Panc1 (cell line): ENCODE results near the gene SLC49A4. TPM values are rescaled to one million over a fixed set of nuclear protein-coding genes. Genes with fewer than 3 reads are reported as not detected.

ENCODE experiments used
- ATAC-seq: fragments of 200-7000 bp; cut with Tn5 transposase; 2 replicates; pipeline ENCODE4 v1.9.1; 2020; ENCODE audit warnings: mild to moderate bottlenecking, moderate library complexity
- BruUV-seq: library from RNA; stranded (reverse); fragments of 400-500 nt; replicated peaks from 2 replicates; lab custom pipeline; 2021; lab: Mats Ljungman, UMichigan
- CTCF ChIA-PET: fragments of 300-600 bp; sonication (Branson Sonifier 250); formaldehyde crosslinking; loops from one replicate; lab custom pipeline; 2022; ENCODE audit warnings: antibody characterized with exemption; lab: Charles Lee
- POLR2A ChIA-PET: fragments of 300-600 bp; sonication (Branson Sonifier 250); formaldehyde crosslinking; loops from one replicate; lab custom pipeline; 2022; ENCODE audit warnings: antibody characterized with exemption; lab: Charles Lee
- DNase-seq: peaks from one replicate; pipeline ENCODE4 v3.0.0-alpha.2; 2010; ENCODE audit warnings: low read depth, low spot score
- H3K27ac ChIP-seq: 2 replicates; pipeline ENCODE4 v1.5.1; 2011; ENCODE audit warnings: mild to moderate bottlenecking, low read length, inconsistent platforms
- H3K27me3 ChIP-seq: fragments of 200-500 bp; sonication (Bioruptor generic); 2 replicates; pipeline ENCODE4 v1.6.0; 2014; ENCODE audit warnings: low read length, inconsistent platforms; ENCODE audit not compliant: control insufficient read depth, insufficient read depth
- H3K36me3 ChIP-seq: fragments of 200-500 bp; sonication (Bioruptor generic); 2 replicates; pipeline ENCODE4 v1.5.1; 2014; ENCODE audit warnings: inconsistent platforms, mild to moderate bottlenecking, low read length, moderate library complexity; ENCODE audit not compliant: control insufficient read depth, insufficient read depth
- H3K4me1 ChIP-seq: 2 replicates; pipeline ENCODE4 v1.5.1; 2011; ENCODE audit warnings: inconsistent platforms, mild to moderate bottlenecking, low read length, moderate library complexity; ENCODE audit not compliant: control insufficient read depth, insufficient read depth
- H3K4me3 ChIP-seq, 2 experiments: 2 replicates each; pipeline ENCODE4 v1.5.1; 2011 to 2012; ENCODE audit warnings: low read depth in 2 of 2, low read length in 2 of 2, mild to moderate bottlenecking in 2 of 2, inconsistent platforms in 1 of 2, moderate library complexity in 1 of 2
- H3K9me3 ChIP-seq: fragments of 200-500 bp; sonication (Bioruptor generic); 2 replicates; pipeline ENCODE4 v1.5.1; 2014; ENCODE audit warnings: low read depth, mild to moderate bottlenecking, inconsistent platforms, low read length, moderate library complexity; ENCODE audit not compliant: control insufficient read depth, insufficient read depth
- POLR2AphosphoS5 ChIP-seq: IDR thresholded peaks from 2 replicates; pipeline ENCODE4 v1.6.1; 2012; ENCODE audit warnings: mild to moderate bottlenecking, low read depth, low read length, moderate library complexity
- SIN3A ChIP-seq: IDR thresholded peaks from 2 replicates; pipeline ENCODE4 v1.6.1; 2012; ENCODE audit warnings: low read depth, mild to moderate bottlenecking, low read length, moderate library complexity, borderline replicate concordance; ENCODE audit not compliant: insufficient read depth
- TCF7L2 ChIP-seq: IDR thresholded peaks from 2 replicates; pipeline ENCODE4 v1.6.1; 2011; ENCODE audit warnings: mild to moderate bottlenecking, low read depth, low read length, inconsistent platforms
- in situ Hi-C: cut with HindIII; loops from 2 replicates; pipeline ENCODE4 v1.10.0; 2016; ENCODE audit warnings: low sequenced_read_pairs, low pct_unique_long_range_greater_than_20kb
- intact Hi-C: fragments of 100-400 bp; cut with micrococcal nuclease; formaldehyde crosslinking; loops from one replicate; pipeline ENCODE4 v1.10.0; 2022; ENCODE audit not compliant: unreplicated experiment
- total RNA-seq: library from RNA; stranded (reverse); gene quantifications from one replicate; pipeline ENCODE4 v1.2.1, GENCODE V29; 2021; ENCODE audit not compliant: unreplicated experiment
- TF ChIP-seq, protein P1 (sequence below): fragments of 450-650 bp; IDR thresholded peaks from 2 replicates; pipeline ENCODE4 v1.5.1; 2017; ENCODE audit warnings: mild to moderate bottlenecking
- TF ChIP-seq, protein P2 (sequence below), 2 experiments: IDR thresholded peaks; 2 replicates each; pipeline ENCODE4 v1.6.1; 2011 to 2012; ENCODE audit warnings: low read depth in 2 of 2, control low read depth in 1 of 2, low read length in 1 of 2, mild to moderate bottlenecking in 1 of 2, moderate library complexity in 1 of 2; ENCODE audit not compliant: insufficient read depth in 1 of 2

The SLC49A4 gene
- total RNA-seq, 1 experiment from 2014 or later = 15.9 TPM

DNA sequence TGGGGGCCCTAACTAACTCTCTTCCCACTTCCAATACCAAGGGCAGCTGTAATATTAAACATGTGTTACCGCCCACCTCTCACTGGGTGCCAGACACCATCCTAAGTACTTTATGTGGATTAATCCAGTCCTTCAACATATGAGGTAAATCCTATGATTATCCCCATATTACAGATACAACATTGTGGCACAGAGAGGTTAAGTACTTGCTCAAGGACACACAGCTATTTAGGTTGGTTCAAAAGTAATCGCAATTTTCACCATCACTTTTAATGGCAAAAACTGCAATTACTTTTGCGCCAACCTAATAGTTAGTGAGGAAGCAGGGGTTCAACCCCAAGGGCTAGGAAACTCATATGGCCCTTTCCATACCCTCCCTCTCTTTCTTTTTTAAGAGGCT is 131.9 kb downstream of the SLC49A4 start:
- CTCF ChIA-PET = interaction anchor here (0.6 kb wide), 1 partner anchor 171 kb away, joined by 4 read pairs; no protein-coding TSS in a partner anchor
- DNase-seq = no peak
- H3K36me3 ChIP-seq = no peaks in the 10 kb centered on the region
- TF ChIP-seq SIN3A (no peak), POLR2AphosphoS5 (no peak)
- TF ChIP-seq, protein P1, sequence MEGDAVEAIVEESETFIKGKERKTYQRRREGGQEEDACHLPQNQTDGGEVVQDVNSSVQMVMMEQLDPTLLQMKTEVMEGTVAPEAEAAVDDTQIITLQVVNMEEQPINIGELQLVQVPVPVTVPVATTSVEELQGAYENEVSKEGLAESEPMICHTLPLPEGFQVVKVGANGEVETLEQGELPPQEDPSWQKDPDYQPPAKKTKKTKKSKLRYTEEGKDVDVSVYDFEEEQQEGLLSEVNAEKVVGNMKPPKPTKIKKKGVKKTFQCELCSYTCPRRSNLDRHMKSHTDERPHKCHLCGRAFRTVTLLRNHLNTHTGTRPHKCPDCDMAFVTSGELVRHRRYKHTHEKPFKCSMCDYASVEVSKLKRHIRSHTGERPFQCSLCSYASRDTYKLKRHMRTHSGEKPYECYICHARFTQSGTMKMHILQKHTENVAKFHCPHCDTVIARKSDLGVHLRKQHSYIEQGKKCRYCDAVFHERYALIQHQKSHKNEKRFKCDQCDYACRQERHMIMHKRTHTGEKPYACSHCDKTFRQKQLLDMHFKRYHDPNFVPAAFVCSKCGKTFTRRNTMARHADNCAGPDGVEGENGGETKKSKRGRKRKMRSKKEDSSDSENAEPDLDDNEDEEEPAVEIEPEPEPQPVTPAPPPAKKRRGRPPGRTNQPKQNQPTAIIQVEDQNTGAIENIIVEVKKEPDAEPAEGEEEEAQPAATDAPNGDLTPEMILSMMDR = no peak
- TF ChIP-seq, protein P2, sequence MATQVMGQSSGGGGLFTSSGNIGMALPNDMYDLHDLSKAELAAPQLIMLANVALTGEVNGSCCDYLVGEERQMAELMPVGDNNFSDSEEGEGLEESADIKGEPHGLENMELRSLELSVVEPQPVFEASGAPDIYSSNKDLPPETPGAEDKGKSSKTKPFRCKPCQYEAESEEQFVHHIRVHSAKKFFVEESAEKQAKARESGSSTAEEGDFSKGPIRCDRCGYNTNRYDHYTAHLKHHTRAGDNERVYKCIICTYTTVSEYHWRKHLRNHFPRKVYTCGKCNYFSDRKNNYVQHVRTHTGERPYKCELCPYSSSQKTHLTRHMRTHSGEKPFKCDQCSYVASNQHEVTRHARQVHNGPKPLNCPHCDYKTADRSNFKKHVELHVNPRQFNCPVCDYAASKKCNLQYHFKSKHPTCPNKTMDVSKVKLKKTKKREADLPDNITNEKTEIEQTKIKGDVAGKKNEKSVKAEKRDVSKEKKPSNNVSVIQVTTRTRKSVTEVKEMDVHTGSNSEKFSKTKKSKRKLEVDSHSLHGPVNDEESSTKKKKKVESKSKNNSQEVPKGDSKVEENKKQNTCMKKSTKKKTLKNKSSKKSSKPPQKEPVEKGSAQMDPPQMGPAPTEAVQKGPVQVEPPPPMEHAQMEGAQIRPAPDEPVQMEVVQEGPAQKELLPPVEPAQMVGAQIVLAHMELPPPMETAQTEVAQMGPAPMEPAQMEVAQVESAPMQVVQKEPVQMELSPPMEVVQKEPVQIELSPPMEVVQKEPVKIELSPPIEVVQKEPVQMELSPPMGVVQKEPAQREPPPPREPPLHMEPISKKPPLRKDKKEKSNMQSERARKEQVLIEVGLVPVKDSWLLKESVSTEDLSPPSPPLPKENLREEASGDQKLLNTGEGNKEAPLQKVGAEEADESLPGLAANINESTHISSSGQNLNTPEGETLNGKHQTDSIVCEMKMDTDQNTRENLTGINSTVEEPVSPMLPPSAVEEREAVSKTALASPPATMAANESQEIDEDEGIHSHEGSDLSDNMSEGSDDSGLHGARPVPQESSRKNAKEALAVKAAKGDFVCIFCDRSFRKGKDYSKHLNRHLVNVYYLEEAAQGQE (IDR thresholded peaks at IDR 0.05; ENCODE audit: insufficient read depth in 1 of 2, low read depth in 2 of 2, low read length in 1 of 2) = no peak
- no TSS peak for BruUV-seq
- in situ Hi-C loops = no loop called here
- peaks cover 2% of the 10 kb centered on the region; the same call in 1 of the 2 replicates for H3K4me1 ChIP-seq
- POLR2A ChIA-PET = interaction anchor here (0.6 kb wide), 1 partner anchor 133 kb away, joined by 3 read pairs; the partner anchor contains the start of gene HSPBAP1
- no peak overlapping the region for H3K27ac ChIP-seq
- no peak for ATAC-seq
- intact Hi-C loops = no loop called here
- H3K27me3 ChIP-seq = peaks cover 26% of the 10 kb centered on the region
- H3K4me3 ChIP-seq = no peak overlapping the region
- H3K9me3 ChIP-seq = no peaks in the 10 kb centered on the region

DNA sequence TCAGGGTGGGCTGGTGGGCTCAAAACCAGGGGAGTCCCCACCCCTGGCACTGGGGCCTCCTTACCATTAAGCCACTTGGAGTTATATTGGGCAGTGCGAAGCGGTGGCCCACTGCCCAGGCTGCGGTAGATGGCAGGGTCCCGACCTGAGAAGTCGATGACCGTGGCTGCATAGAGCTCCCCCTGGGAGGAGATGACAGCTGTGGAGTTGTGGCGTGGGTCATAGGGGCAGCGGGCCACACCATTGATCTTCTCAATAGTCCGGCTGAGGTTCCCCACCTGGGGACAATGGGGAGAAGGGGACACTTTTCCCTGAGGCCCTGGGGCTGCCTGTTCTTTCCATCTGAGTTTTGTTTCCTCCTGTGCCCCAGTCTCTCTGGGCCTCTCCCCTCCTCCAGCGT is 132.9 kb downstream of the SLC49A4 start:
- Histone ChIP-seq H3K36me3 (no peaks in the 10 kb centered on the region), H3K4me1 (no peaks in the 10 kb centered on the region), H3K27ac (no peak overlapping the region), H3K27me3 (peaks cover 21% of the 10 kb centered on the region), H3K4me3 (no peak overlapping the region), H3K9me3 (no peaks in the 10 kb centered on the region)
- DNase-seq (no peak), ATAC-seq (no peak)
- ChIA-PET POLR2A (no interaction called here), CTCF (no interaction called here)
- BruUV-seq = no TSS peak
- intact Hi-C loops = no loop called here
- TF ChIP-seq, protein P2 (IDR thresholded peaks at IDR 0.05; ENCODE audit: insufficient read depth in 1 of 2, low read depth in 2 of 2, low read length in 1 of 2) = no peak
- TF ChIP-seq TCF7L2 (no peak), SIN3A (no peak), POLR2AphosphoS5 (no peak)
- TF ChIP-seq, protein P1 = no peak
- in situ Hi-C loops = no loop called here
